GM12892 (cell line): Measurements from ENCODE around the gene PRKAB1.
"Not testable (repeated sequence)": the region's sequence is repeated elsewhere in the genome, so short reads cannot be mapped to it uniquely, and the experiment has no call there.

Experiments
- POLR2A ChIP-seq: IDR thresholded peaks from 2 replicates; pipeline ENCODE4 v1.6.1; 2011; ENCODE audit warnings: low read depth, low read length, control low read depth
- POLR2AphosphoS5 ChIP-seq: IDR thresholded peaks from 2 replicates; pipeline ENCODE4 v1.6.1; 2011; ENCODE audit warnings: low read depth, low read length, control low read depth
- TAF1 ChIP-seq: IDR thresholded peaks from 2 replicates; pipeline ENCODE4 v1.6.1; 2011; ENCODE audit warnings: low read depth, mild to moderate bottlenecking, control low read depth, low read length, borderline replicate concordance

GRCh38 chr12:119658166-119658565, 9.8 kb upstream of the PRKAB1 start:
- TF ChIP-seq POLR2AphosphoS5, POLR2A, TAF1: not testable (repeated sequence)
